ENCODE data around the gene ANO4.

Gene ANO4

GRCh38 chr12:100840748-100841147 is 46.2 kb downstream of the ANO4 start:
- H3K4me3 ChIP-seq (ENCODE audit: low read depth in 1 of 2, low read length in 2 of 2): no peak overlapping the region
- H3K36me3 ChIP-seq (ENCODE audit: insufficient read depth, low read length): no peaks in the 10 kb centered on the region
- no peaks in the 10 kb centered on the region for H3K9me3 ChIP-seq (ENCODE audit: insufficient read depth, low read length, severe bottlenecking)
- TF ChIP-seq CTCF (IDR thresholded peaks at IDR 0.05; ENCODE audit: borderline replicate concordance, extremely low read depth, low read length, poor library complexity, severe bottlenecking) (no peak), EZH2 (IDR thresholded peaks at IDR 0.05; ENCODE audit: borderline replicate concordance, low read depth, low read length, severe bottlenecking) (no peak)
- no peak overlapping the region for H2AFZ ChIP-seq (ENCODE audit: low read depth, low read length)
- H3K4me2 ChIP-seq (ENCODE audit: insufficient read depth, low read length): no peak overlapping the region
- no peak overlapping the region for H3K27ac ChIP-seq (ENCODE audit: low read length)
- H3K79me2 ChIP-seq (ENCODE audit: insufficient read depth, low read length): no peaks in the 10 kb centered on the region
- no peaks in the 10 kb centered on the region for H3K4me1 ChIP-seq (ENCODE audit: insufficient read depth, low read length)
- DNase-seq (no peak), ATAC-seq (ENCODE audit: insufficient read depth, low read depth) (no peak)
- H3K27me3 ChIP-seq (ENCODE audit: insufficient read depth, low read length, poor library complexity): no peaks in the 10 kb centered on the region
- H3K9ac ChIP-seq (ENCODE audit: low read depth, low read length): no peak overlapping the region
- H4K20me1 ChIP-seq (ENCODE audit: insufficient read depth, low read length): no peaks in the 10 kb centered on the region

- no peak for TF ChIP-seq EZH2 (IDR thresholded peaks at IDR 0.05; ENCODE audit: borderline replicate concordance, low read depth, low read length, severe bottlenecking)
- TF ChIP-seq CTCF (IDR thresholded peaks at IDR 0.05; ENCODE audit: borderline replicate concordance, extremely low read depth, low read length, poor library complexity, severe bottlenecking): no peak
- no peak overlapping the region for H3K4me2 ChIP-seq (ENCODE audit: insufficient read depth, low read length)
- H3K27ac ChIP-seq (ENCODE audit: low read length): no peak overlapping the region
- H3K9me3 ChIP-seq (ENCODE audit: insufficient read depth, low read length, severe bottlenecking): no peaks in the 10 kb centered on the region
- no peak overlapping the region for H3K9ac ChIP-seq (ENCODE audit: low read depth, low read length)
- H3K27me3 ChIP-seq (ENCODE audit: insufficient read depth, low read length, poor library complexity): no peaks in the 10 kb centered on the region
- no peaks in the 10 kb centered on the region for H3K36me3 ChIP-seq (ENCODE audit: insufficient read depth, low read length)
- H3K4me1 ChIP-seq (ENCODE audit: insufficient read depth, low read length): no peaks in the 10 kb centered on the region
- ATAC-seq (ENCODE audit: insufficient read depth, low read depth): peak; percentile 77
- peak; percentile 34 for DNase-seq
- H3K79me2 ChIP-seq (ENCODE audit: insufficient read depth, low read length): no peaks in the 10 kb centered on the region
- no peaks in the 10 kb centered on the region for H4K20me1 ChIP-seq (ENCODE audit: insufficient read depth, low read length)
- no peak overlapping the region for H3K4me3 ChIP-seq (ENCODE audit: low read depth in 1 of 2, low read length in 2 of 2)
- H2AFZ ChIP-seq (ENCODE audit: low read depth, low read length): no peak overlapping the region
These were observed 47.6 kb downstream of the ANO4 start for GRCh38 chr12:100842156-100842555.

- no peak for ATAC-seq (ENCODE audit: insufficient read depth, low read depth)
- no peak overlapping the region for H3K4me3 ChIP-seq (ENCODE audit: low read depth in 1 of 2, low read length in 2 of 2)
- H3K4me2 ChIP-seq (ENCODE audit: insufficient read depth, low read length): no peak overlapping the region
- H3K9ac ChIP-seq (ENCODE audit: low read depth, low read length): no peak overlapping the region
- H3K79me2 ChIP-seq (ENCODE audit: insufficient read depth, low read length): no peaks in the 10 kb centered on the region
- no peaks in the 10 kb centered on the region for H3K9me3 ChIP-seq (ENCODE audit: insufficient read depth, low read length, severe bottlenecking)
- H3K36me3 ChIP-seq (ENCODE audit: insufficient read depth, low read length): no peaks in the 10 kb centered on the region
- DNase-seq: no peak
- H2AFZ ChIP-seq (ENCODE audit: low read depth, low read length): no peak overlapping the region
- TF ChIP-seq CTCF (IDR thresholded peaks at IDR 0.05; ENCODE audit: borderline replicate concordance, extremely low read depth, low read length, poor library complexity, severe bottlenecking) (no peak), EZH2 (IDR thresholded peaks at IDR 0.05; ENCODE audit: borderline replicate concordance, low read depth, low read length, severe bottlenecking) (no peak)
- H4K20me1 ChIP-seq (ENCODE audit: insufficient read depth, low read length): no peaks in the 10 kb centered on the region
- H3K27ac ChIP-seq (ENCODE audit: low read length): no peak overlapping the region
- H3K27me3 ChIP-seq (ENCODE audit: insufficient read depth, low read length, poor library complexity): no peaks in the 10 kb centered on the region
- no peaks in the 10 kb centered on the region for H3K4me1 ChIP-seq (ENCODE audit: insufficient read depth, low read length)
These were observed 48.5 kb downstream of the ANO4 start for GRCh38 chr12:100843061-100843460.

- H3K27ac ChIP-seq (ENCODE audit: low read length): no peak overlapping the region
- no peak for TF ChIP-seq EZH2 (IDR thresholded peaks at IDR 0.05; ENCODE audit: borderline replicate concordance, low read depth, low read length, severe bottlenecking)
- no peak for TF ChIP-seq CTCF (IDR thresholded peaks at IDR 0.05; ENCODE audit: borderline replicate concordance, extremely low read depth, low read length, poor library complexity, severe bottlenecking)
- no peaks in the 10 kb centered on the region for H3K36me3 ChIP-seq (ENCODE audit: insufficient read depth, low read length)
- H3K9ac ChIP-seq (ENCODE audit: low read depth, low read length): no peak overlapping the region
- ATAC-seq (ENCODE audit: insufficient read depth, low read depth): no peak
- no peak overlapping the region for H3K4me2 ChIP-seq (ENCODE audit: insufficient read depth, low read length)
- H4K20me1 ChIP-seq (ENCODE audit: insufficient read depth, low read length): no peaks in the 10 kb centered on the region
- DNase-seq: no peak
- no peak overlapping the region for H3K4me3 ChIP-seq (ENCODE audit: low read depth in 1 of 2, low read length in 2 of 2)
- no peaks in the 10 kb centered on the region for H3K9me3 ChIP-seq (ENCODE audit: insufficient read depth, low read length, severe bottlenecking)
- H3K79me2 ChIP-seq (ENCODE audit: insufficient read depth, low read length): no peaks in the 10 kb centered on the region
- H3K27me3 ChIP-seq (ENCODE audit: insufficient read depth, low read length, poor library complexity): no peaks in the 10 kb centered on the region
- no peak overlapping the region for H2AFZ ChIP-seq (ENCODE audit: low read depth, low read length)
- no peaks in the 10 kb centered on the region for H3K4me1 ChIP-seq (ENCODE audit: insufficient read depth, low read length)
These were observed 50.5 kb downstream of the ANO4 start for GRCh38 chr12:100845095-100845494.
